Fibroblast of villous mesenchyme (primary cell): ENCODE results near the gene TSC22D4. TPM values are rescaled to one million over a fixed set of nuclear protein-coding genes. Genes with fewer than 3 reads are reported as not detected.
A peak's percentile ranks its signal among the peaks of the same experiment; 100 is the strongest.

ENCODE experiments used
- DNase-seq: peaks from one replicate; pipeline ENCODE4 v3.0.0-alpha.2; 2010; ENCODE audit warnings: low read depth
- H3K4me3 ChIP-seq: 2 replicates; pipeline ENCODE4 v1.5.1; 2011; ENCODE audit warnings: low read depth, mild to moderate bottlenecking, low read length
- total RNA-seq: library from RNA; depleted of rRNA; stranded (reverse); fragments of >200 nt; gene quantifications from 2 replicates; pipeline ENCODE4 v1.2.3, GENCODE V29; 2012
- TF ChIP-seq, protein P1 (sequence below): IDR thresholded peaks from 2 replicates; pipeline ENCODE4 v1.5.1; 2012; ENCODE audit warnings: low read depth, mild to moderate bottlenecking, low read length; ENCODE audit not compliant: insufficient read depth

The TSC22D4 gene
- total RNA-seq, 1 donor: 30.2 TPM

DNA sequence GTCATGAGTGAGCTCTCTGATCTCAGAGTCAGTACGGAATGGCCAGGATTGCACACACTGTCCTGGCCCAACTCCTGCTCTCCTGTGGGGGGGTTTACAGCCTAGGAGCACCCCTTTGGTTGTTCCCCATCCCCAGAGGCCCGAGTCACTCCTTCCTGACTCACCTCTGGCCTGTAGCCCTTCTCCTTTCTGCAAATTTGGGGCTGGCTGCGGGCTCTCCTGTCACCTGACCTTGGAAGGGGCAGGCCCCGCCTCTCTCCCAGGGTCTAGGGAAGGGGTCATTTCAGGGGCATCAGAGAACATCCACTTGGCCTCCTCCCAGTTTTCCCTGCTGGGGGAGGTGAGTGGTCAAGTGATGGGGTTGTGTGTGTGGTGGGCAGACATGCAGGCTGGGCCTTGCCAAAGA, 6.5 kb upstream of the TSC22D4 start:
- no peak for DNase-seq
- TF ChIP-seq, protein P1, sequence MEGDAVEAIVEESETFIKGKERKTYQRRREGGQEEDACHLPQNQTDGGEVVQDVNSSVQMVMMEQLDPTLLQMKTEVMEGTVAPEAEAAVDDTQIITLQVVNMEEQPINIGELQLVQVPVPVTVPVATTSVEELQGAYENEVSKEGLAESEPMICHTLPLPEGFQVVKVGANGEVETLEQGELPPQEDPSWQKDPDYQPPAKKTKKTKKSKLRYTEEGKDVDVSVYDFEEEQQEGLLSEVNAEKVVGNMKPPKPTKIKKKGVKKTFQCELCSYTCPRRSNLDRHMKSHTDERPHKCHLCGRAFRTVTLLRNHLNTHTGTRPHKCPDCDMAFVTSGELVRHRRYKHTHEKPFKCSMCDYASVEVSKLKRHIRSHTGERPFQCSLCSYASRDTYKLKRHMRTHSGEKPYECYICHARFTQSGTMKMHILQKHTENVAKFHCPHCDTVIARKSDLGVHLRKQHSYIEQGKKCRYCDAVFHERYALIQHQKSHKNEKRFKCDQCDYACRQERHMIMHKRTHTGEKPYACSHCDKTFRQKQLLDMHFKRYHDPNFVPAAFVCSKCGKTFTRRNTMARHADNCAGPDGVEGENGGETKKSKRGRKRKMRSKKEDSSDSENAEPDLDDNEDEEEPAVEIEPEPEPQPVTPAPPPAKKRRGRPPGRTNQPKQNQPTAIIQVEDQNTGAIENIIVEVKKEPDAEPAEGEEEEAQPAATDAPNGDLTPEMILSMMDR: no peak

DNA sequence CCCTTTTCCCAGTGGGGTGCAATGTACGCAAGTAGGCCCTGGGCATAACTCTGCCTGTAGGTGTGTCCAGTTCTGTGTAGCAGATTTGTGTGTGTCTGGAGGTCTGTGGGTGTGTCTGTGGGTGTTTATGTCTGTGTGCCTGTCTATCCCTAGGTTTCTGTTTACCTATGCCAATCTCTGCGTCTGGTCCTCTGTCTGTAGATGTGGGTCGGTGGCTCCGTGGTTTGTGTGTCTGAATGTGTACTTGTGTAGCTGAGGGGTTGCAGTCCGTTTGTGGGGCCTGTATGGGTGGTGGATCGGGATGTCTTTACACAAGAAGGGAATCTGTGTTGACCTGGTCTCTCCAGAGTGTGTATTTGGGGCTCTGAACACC, 5.6 kb upstream of the TSC22D4 start:
- DNase-seq: no peak
- peak overlapping the region; percentile 69 for H3K4me3 ChIP-seq
- TF ChIP-seq, protein P1: no peak

More for the DNA sequence above, 6.5 kb upstream of the TSC22D4 start:
- no peak overlapping the region for H3K4me3 ChIP-seq

DNA sequence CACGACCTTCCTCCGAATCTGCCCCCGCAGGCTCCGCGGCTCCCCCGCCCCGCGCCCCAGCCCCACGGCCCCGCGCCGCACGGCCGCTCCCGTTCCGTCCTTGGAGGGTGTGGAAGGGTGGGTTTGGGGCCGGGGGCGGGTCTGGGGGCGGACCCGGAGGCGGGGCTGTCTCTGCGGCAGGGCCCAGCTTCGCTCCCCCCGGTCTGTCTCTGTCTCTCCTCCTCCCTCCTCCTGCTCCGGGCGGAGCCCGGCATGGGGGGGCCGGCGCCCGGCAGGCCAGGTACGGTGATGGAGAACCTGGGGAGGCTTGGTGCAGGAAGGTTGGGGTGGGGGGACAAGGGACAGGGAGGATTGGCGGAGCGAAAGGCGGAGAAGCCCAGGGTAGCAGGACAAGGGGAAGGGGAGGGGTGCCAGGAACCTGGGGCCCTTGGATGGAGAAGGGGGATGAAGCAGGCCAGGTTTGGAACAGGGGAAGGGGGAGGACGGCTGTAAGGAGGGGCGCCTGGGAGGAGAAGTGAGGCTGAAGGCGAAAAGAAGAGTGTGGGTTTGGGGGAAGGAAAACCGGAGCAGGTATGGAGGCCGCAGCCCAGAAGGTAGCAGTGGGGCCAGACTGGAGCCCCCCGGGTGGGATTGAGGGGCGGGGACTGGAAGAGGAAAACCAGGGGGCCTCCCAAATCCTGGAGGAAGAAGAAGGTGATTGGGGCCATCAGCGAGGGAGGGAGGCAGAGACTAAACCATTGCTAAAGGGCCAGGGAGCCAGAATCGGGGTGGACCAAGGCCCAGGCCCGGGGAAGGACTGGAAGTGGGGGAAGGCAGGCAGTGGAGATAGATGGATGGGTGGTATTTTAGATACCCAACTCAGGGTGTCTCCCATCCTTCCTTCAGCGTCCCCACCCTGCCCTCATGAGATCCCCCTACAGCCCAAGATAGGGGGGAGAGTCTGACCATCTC, 5.0 kb upstream of the TSC22D4 start, which contains the start of gene NYAP1:
Gene NYAP1, plus strand, starts transcription at position 206 of the 951 bp plus-strand sequence. CDS start 1,385 bp downstream, outside the sequence.
- peak; percentile 55 for DNase-seq
- TF ChIP-seq, protein P1: no peak
- peak within 1 kb of the TSS; percentile 69 for H3K4me3 ChIP-seq

DNA sequence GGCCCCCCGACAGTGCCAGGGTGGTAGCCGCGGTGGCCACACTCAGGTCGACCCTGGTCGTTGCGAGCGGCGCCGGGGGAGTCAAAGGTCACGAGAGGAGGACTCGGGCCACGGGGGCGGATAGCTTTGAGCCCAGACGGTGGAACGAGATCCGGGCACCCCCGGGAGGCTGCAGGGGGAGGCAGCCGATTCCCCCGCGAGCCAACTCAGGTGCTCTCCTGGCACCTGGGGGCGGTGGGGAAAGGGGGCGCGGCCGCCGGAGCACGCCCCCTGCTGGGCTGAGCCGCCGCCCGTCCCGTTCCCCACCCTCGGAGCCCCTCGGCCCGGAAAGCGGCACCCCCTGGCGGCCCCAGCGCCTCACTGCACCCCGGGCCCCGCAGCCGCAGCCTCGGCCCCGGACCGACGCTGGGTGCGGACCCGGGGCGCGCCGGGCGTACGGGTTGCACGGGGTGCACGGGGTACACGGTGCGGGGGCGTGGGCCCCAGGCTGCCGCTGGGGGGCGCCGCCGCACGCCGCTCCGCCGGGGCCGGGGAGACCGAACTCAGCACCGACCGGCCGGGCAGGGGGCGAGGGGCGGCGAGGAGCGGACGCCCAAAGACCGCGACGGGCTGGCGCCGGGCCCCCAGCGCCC, 4.2 kb upstream of the TSC22D4 start:
- DNase-seq: peak; percentile 56
- TF ChIP-seq, protein P1: peak; percentile 77
- H3K4me3 ChIP-seq: peak overlapping the region; percentile 69

DNA sequence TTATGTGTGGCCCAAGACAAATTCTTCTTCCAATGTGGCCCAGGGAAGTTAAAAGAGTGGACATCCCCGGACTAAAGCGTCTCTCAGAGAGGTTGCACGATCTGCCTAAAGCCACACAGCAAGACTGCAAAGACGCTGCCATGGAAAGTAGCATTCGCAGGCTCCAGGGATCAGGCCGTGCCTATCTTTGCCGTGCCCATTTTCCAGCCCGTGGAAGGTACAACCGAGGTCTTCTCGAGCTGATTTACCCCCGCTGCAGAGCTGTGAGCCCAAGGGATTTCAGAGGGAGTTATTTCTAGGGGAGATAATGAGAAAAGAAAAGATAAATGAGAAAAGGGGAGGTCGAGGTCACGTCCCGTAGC, 3.7 kb upstream of the TSC22D4 start:
- peak overlapping the region; percentile 69 for H3K4me3 ChIP-seq
- no peak for DNase-seq
- TF ChIP-seq, protein P1: no peak

DNA sequence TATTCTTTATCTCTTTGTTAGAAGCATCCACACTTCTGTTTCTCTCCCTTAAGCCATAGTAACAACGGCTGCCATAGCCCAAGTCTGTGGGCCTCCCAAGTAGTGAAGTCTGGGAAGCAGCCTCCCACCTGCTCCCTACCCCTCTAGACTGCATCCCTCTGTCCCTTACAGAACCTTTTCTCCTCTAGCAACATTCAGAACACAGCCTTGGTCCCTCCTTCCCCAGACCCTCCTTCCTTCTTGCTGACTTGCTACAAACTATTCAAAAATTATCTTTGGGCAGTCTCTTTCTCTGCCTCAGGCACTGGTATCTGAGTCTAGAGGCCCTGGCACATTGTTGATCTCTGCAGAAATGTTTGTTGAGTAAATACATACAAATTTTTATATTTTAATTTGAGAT, 2.5 kb upstream of the TSC22D4 start:
- no peak overlapping the region for H3K4me3 ChIP-seq
- no peak for DNase-seq
- TF ChIP-seq, protein P1: no peak
